Rectal smooth muscle tissue (tissue), 1 donor: Measurements from ENCODE around the gene HAGHL.

Experiments used
- H3K27ac ChIP-seq: one replicate; pipeline ENCODE4 v1.7.0; 2013; ENCODE audit warnings: low read depth, low read length, inconsistent platforms
- H3K27me3 ChIP-seq: one replicate; pipeline ENCODE4 v1.7.0; 2013; ENCODE audit warnings: low read length; ENCODE audit not compliant: control insufficient read depth, insufficient read depth
- H3K36me3 ChIP-seq: one replicate; pipeline ENCODE4 v1.7.0; 2013; ENCODE audit warnings: low read length; ENCODE audit not compliant: control insufficient read depth, insufficient read depth
- H3K4me1 ChIP-seq: one replicate; pipeline ENCODE4 v1.7.0; 2013; ENCODE audit warnings: low read length; ENCODE audit not compliant: control insufficient read depth, insufficient read depth
- H3K4me3 ChIP-seq: one replicate; pipeline ENCODE4 v1.7.0; 2013; ENCODE audit warnings: low read length
- H3K9ac ChIP-seq: one replicate; pipeline ENCODE4 v1.7.0; 2013; ENCODE audit warnings: low read length

HAGHL gene

DNA sequence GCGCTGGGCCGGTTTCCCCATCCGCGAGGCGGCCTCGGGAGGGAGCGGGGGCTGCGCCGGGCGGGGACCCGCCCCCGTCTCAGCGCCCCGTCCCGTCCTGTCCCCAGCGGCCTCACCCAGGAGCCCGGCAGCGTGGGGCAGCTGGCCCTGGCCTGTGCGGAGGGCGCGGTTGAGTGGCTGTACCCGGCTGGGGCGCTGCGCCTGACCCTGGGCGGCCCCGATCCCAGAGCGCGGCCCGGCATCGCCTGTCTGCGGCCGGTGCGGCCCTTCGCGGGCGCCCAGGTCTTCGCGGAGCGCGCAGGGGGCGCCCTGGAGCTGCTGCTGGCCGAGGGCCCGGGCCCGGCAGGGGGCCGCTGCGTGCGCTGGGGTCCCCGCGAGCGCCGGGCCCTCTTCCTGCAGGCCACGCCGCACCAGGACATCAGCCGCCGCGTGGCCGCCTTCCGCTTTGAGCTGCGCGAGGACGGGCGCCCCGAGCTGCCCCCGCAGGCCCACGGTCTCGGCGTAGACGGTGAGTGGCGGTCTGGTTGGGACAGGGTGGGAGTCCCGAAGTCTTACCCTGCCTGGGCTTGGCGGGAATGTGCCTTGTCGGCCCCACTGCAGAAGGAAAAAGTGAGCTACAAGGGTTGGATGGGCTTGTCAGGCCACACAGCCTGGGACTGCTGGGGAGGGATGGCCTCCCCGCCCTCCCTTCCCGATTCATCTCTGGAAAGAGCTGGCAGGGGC, 11.3 kb upstream of the HAGHL start:
- Histone ChIP-seq H3K9ac (peak overlapping the region; percentile 21), H3K4me1 (peaks cover 15% of the 10 kb centered on the region), H3K27ac (no peak overlapping the region)

DNA sequence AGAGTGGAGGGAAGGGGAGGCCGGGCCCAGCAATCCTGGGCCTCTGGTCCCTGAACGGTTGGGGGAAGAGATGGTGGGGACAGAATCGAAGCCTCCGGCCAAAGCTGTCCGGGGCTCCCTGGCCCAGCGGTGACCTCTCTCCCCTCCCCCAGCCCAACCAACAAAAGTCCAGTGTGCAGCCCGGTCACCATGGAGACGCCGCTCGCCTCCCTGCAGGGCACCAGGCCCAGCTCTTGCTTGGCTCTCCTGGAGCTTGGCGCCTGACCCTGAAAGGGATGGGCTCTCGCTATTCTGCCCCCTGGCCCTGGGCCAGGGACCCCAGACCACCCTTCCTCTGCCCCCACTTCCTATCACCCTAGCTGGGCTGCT, 10.7 kb upstream of the HAGHL start:
- peak overlapping the region; percentile 67 for H3K4me3 ChIP-seq
- no peaks in the 10 kb centered on the region for H3K36me3 ChIP-seq
- H3K27me3 ChIP-seq: peaks cover 14% of the 10 kb centered on the region
- peaks cover 15% of the 10 kb centered on the region for H3K4me1 ChIP-seq
- H3K27ac ChIP-seq: no peak overlapping the region
- H3K9ac ChIP-seq: no peak overlapping the region

More for the DNA sequence above, 11.3 kb upstream of the HAGHL start:
- Histone ChIP-seq H3K4me3 (peak overlapping the region; percentile 67), H3K27me3 (peaks cover 19% of the 10 kb centered on the region), H3K36me3 (no peaks in the 10 kb centered on the region)

DNA sequence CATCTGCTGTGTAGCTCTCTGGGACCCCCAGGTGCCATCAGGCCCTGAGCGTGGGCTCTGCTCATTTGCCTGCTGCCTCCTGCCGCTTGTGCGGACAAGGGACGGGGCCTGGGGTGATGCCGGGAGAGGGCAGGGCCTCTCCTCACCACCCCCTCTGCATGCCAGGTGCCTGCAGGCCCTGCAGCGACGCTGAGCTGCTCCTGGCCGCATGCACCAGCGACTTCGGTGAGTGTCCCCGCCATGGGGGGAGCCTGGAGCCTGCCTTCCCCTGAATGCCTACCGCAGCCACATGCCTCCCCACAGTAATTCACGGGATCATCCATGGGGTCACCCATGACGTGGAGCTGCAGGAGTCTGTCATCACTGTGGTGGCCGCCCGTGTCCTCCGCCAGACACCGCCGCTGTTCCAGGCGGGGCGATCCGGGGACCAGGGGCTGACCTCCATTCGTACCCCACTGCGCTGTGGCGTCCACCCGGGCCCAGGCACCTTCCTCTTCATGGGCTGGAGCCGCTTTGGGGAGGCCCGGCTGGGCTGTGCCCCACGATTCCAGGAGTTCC, 10.1 kb upstream of the HAGHL start:
- Histone ChIP-seq H3K9ac (no peak overlapping the region), H3K27me3 (peaks cover 10% of the 10 kb centered on the region), H3K27ac (no peak overlapping the region), H3K36me3 (no peaks in the 10 kb centered on the region), H3K4me1 (peaks cover 15% of the 10 kb centered on the region), H3K4me3 (no peak overlapping the region)

DNA sequence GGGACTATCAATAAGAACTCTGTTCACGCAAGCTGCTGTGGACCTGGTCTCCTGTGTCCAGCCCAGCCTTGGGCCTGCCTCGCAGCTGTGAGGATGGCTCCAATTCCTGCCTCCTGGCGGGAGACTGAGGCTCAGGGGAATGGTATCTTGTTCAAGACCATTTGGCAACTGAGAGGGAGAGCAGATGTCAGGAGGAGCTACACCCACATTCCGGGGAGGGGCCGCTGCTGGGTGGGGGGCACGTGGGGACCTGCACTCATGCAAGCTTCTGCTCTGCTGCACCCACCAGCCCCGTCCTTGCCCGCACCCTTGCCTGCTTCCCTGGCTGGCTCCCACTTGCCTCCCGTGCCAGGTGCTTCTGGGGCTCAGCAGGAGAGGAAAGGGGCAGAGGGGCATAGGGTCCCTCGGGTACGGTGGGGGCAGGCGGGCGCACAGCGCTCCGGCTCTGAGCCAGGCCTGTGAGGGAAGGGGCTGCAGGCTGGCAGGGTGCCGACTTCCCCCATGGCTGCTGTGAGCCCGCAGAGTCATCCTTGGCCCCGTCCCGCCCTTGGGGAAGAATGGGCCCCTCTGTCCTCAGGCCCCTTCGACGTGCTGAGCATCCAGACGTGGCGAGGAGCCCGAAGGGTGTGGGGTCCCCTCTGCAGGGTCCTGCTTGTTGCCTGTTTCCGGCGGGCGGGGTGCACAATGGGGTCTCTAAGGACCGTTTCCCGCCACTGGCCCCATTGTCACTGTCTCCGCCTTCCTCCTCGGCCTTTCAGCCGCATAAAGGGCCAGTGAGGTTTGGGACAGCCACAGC, 9.3 kb upstream of the HAGHL start:
- Histone ChIP-seq H3K4me3 (no peak overlapping the region), H3K27ac (no peak overlapping the region), H3K36me3 (no peaks in the 10 kb centered on the region), H3K27me3 (peaks cover 10% of the 10 kb centered on the region), H3K4me1 (peaks cover 15% of the 10 kb centered on the region), H3K9ac (no peak overlapping the region)

DNA sequence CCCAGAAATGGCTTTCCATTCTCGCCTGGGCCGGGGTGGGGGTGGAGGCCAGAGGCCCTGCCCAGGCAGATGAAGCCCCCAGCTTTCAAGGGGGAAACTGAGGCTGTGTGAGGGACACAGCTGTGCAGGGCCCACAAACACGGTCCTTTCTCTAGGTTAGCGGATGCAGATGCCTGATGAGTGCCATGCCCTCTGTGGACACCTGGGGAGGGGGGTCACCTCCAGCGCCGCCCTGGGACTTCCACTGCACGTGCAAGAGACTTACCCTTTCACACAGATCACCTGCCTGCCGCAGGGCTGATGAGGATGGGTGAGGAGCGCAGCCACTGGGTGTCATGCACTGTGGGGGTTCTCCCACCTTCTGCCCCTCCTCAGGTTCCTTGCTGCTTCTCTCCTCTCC, 8.5 kb upstream of the HAGHL start:
- Histone ChIP-seq H3K27me3 (peaks cover 10% of the 10 kb centered on the region), H3K4me3 (no peak overlapping the region), H3K36me3 (no peaks in the 10 kb centered on the region), H3K9ac (no peak overlapping the region), H3K4me1 (peaks cover 15% of the 10 kb centered on the region), H3K27ac (no peak overlapping the region)

DNA sequence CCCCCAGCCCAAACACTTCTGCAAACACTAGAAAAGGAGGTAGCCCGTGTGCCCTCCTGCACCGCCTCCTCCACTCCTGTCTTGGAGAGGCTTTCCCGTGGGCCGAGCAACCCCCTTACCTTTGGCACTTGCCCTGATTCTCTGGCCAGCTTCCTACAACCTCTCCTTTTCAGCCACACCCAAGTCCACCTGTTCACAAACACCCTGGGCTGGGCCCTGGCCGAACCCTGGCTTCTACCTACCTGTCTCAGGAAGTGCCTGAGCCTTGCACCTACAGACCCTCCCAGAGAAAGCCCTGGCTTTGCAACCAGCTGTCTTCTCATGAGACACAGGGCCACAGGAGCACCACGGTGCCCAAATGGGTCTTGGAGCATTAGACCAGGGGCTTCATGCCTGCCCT, 8.0 kb upstream of the HAGHL start:
- H3K27ac ChIP-seq: no peak overlapping the region
- H3K27me3 ChIP-seq: peaks cover 10% of the 10 kb centered on the region
- peaks cover 15% of the 10 kb centered on the region for H3K4me1 ChIP-seq
- H3K4me3 ChIP-seq: no peak overlapping the region
- no peaks in the 10 kb centered on the region for H3K36me3 ChIP-seq
- no peak overlapping the region for H3K9ac ChIP-seq

DNA sequence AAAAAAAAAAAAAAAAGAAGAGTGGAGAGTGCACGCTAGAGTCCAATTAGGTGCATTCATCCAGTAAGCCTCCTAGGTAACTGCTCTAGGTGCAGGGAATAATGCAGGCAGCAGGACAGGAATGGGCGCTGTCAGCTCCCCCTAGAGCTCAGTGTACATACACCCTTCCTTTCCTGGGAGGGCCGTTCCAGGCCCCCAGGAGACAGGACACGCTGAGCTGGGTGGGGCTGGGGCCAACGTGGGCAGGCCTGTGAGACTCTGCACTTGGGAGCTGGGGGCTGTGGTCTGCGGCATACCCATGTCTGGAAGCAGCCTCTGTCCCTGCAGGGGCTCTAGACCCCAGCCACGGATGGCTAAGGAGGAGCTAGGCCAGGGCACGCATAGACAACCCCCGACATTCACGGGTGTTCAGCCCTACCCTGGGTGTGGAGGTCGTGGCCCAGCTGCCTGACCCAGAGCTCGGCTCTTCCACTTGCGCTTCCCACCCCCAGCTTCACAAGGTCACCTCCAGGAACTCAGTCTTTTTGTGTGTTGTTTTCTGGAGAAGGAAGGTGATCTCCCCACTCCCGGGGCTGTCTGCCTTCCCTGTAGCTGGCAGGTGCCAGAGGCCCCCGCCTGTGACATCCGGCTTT, 7.0 kb upstream of the HAGHL start:
- Histone ChIP-seq H3K27me3 (peaks cover 10% of the 10 kb centered on the region), H3K4me3 (peak overlapping the region; percentile 92), H3K27ac (peak overlapping the region; percentile 87), H3K9ac (peak overlapping the region; percentile 70), H3K36me3 (no peaks in the 10 kb centered on the region), H3K4me1 (peaks cover 15% of the 10 kb centered on the region)

DNA sequence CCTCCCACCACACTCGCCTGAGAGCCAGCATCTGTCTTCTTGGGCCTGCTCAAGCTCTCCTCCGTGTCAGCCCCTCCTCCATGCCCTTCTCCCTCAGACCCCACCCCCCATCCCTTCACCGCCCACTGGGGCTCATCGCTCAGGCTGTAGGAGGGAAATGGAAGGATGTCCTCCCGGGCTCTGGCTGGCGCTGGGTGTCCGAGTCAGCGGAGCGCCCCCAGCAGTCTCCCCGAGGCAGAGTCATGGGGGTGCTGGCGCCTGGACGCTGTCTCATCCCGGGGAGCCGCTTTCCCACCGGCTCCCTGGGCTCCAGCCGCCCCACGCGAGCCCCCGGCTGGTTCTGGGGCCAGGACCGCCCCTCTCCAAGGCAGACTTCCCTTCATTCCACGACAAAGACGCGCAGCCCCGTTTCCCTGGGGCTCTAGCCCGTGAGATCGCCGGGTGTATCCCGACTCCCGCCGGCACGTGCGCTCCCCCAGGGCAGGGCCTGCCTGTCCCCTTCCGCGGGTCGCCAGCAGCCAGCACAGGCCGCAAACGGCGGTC, 6.4 kb upstream of the HAGHL start:
- H3K36me3 ChIP-seq: no peaks in the 10 kb centered on the region
- H3K27ac ChIP-seq: peak overlapping the region; percentile 87
- H3K4me3 ChIP-seq: peak overlapping the region; percentile 92
- H3K4me1 ChIP-seq: peaks cover 15% of the 10 kb centered on the region
- H3K9ac ChIP-seq: peak overlapping the region; percentile 70
- H3K27me3 ChIP-seq: peaks cover 13% of the 10 kb centered on the region

DNA sequence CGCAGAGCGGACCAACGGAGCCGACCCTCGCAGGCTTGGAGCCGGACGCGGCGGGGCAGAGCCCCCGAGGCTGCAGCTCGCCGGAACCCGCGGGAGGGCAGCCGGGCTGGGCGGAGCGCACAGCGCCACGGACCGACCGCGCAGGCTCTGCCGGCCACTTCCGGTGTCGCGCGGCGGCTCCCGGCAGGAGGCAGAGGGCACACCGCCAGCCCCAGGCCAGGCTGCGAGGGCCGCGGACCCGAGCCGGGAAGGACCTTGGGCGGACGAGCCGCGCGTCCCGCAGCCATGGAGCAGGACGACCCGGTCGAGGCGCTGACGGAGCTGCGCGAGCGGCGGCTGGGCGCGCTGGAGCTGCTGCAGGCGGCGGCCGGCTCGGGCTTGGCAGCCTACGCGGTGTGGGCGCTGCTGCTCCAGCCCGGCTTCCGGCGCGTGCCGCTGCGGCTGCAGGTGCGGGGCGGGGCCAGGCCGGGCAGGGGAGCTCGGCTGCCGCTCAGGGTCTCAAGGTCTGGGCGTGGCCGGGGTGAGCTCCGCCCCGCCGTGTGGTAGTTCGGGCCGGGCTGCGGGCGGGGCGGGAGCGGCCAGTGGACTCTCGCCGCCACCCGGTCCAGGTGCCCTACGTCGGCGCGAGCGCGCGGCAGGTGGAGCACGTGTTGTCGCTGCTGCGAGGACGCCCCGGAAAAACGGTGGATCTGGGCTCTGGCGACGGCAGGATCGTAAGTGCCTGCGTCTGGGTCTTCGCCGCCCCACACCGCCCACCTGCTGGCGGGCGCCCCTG, 5.7 kb upstream of the HAGHL start, which contains the start of gene ANTKMT:
ANTKMT (plus strand) TSS at position 157 of the 775 bp plus-strand sequence; CDS start at position 286, 129 bp downstream.
- peak within 1 kb of the TSS; percentile 87 for H3K27ac ChIP-seq
- H3K36me3 ChIP-seq: no peaks in the 10 kb centered on the region
- peak within 1 kb of the TSS; percentile 92 for H3K4me3 ChIP-seq
- peak within 1 kb of the TSS; percentile 70 for H3K9ac ChIP-seq
- peaks cover 10% of the 10 kb centered on the region for H3K4me1 ChIP-seq
- peaks cover 11% of the 10 kb centered on the region for H3K27me3 ChIP-seq

DNA sequence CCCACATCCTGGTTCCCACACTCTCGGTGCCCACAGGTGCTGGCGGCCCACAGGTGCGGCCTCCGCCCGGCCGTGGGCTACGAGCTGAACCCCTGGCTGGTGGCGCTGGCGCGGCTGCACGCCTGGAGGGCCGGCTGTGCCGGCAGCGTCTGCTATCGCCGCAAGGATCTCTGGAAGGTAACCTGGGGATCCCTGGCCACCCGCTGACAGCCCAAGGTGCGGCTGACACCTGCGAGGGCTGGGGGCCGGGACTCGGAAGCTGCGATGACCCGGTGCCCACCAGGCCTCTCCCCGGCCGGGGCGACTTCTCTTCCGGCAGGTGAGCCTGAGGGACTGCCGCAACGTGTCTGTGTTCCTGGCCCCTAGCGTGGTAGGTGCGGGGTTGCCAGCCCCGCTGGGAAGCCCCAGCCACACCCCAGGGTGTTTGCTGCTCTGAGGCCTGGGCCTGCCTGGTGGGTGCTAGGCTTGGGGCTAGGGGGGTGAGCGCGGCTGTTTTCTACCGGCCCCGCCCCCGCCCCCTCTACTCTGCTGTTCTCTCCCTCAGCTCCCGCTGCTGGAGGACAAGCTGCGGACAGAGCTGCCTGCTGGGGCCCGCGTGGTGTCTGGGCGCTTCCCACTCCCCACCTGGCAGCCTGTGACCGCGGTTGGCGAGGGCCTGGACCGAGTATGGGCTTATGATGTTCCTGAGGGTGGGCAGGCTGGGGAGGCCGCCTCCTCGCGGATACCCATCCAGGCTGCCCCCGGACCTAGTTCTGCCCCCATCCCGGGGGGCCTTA, 5.0 kb upstream of the HAGHL start:
- H3K36me3 ChIP-seq: no peaks in the 10 kb centered on the region
- H3K4me1 ChIP-seq: peaks cover 8% of the 10 kb centered on the region
- H3K27ac ChIP-seq: peak overlapping the region; percentile 87
- peaks cover 11% of the 10 kb centered on the region for H3K27me3 ChIP-seq
- H3K9ac ChIP-seq: no peak overlapping the region
- H3K4me3 ChIP-seq: peak overlapping the region; percentile 92
